Measurements from ENCODE around the gene MMP12. TPM values are rescaled to one million over a fixed set of nuclear protein-coding genes. Genes with fewer than 3 reads are reported as not detected.
"Not testable (repeated sequence)": the region's sequence is repeated elsewhere in the genome, so short reads cannot be mapped to it uniquely, and the experiment has no call there.

The MMP12 gene
- total RNA-seq, 2 experiments from 2014 or later = not detected

GRCh38 chr11:102882389-102883024 lies 7.7 kb upstream of the MMP12 start:
- no peaks in the 10 kb centered on the region for H3K9me2 ChIP-seq (ENCODE audit: insufficient read depth, low read length)
- POLR2A ChIA-PET = no interaction called here
- CTCF ChIA-PET (ENCODE audit: unreplicated experiment) = no interaction called here
- BruUV-seq (replicated peaks) = no TSS peak
- H3K36me3 ChIP-seq (ENCODE audit: insufficient read depth, low read length) = no peaks in the 10 kb centered on the region
- no peak overlapping the region for H3K4me3 ChIP-seq (ENCODE audit: low read depth, low read length, poor library complexity, severe bottlenecking)
- H3K79me2 ChIP-seq (ENCODE audit: insufficient read depth, low read depth, low read length) = no peaks in the 10 kb centered on the region
- intact Hi-C loops (cut with micrococcal nuclease; ENCODE audit: unreplicated experiment) = no loop called here
- no peaks in the 10 kb centered on the region for H4K20me1 ChIP-seq (ENCODE audit: insufficient read depth, low read length)
- no peaks in the 10 kb centered on the region for H3K9me3 ChIP-seq (ENCODE audit: low read length)
- H3K4me2 ChIP-seq (ENCODE audit: low read length) = no peak overlapping the region
- no peak overlapping the region for H2AFZ ChIP-seq (ENCODE audit: low read length)
- H3K4me1 ChIP-seq (ENCODE audit: insufficient read depth, low read length, poor library complexity, severe bottlenecking) = no peaks in the 10 kb centered on the region
- H3K27ac ChIP-seq (ENCODE audit: low read depth, low read length, poor library complexity, severe bottlenecking) = no peak overlapping the region
- DNase-seq (ENCODE audit: low spot score) = no peak
- TF ChIP-seq EZH2phosphoT487 (IDR thresholded peaks at IDR 0.05; ENCODE audit: borderline replicate concordance, low read depth, low read length) = no peak
- TF ChIP-seq CTCF (conservative IDR thresholded peaks at IDR 0.05; ENCODE audit: low read length) = no peak

- no peak overlapping the region for H3K4me3 ChIP-seq (ENCODE audit: low read depth, low read length, poor library complexity, severe bottlenecking)
- POLR2A ChIA-PET = no interaction called here
- no TSS peak for BruUV-seq (replicated peaks)
- no peak for DNase-seq (ENCODE audit: low spot score)
- H3K79me2 ChIP-seq (ENCODE audit: insufficient read depth, low read depth, low read length) = no peaks in the 10 kb centered on the region
- intact Hi-C loops (cut with micrococcal nuclease; ENCODE audit: unreplicated experiment) = no loop called here
- TF ChIP-seq CTCF (conservative IDR thresholded peaks at IDR 0.05; ENCODE audit: low read length) (no peak), EZH2phosphoT487 (IDR thresholded peaks at IDR 0.05; ENCODE audit: borderline replicate concordance, low read depth, low read length) (no peak)
- no peak overlapping the region for H3K4me2 ChIP-seq (ENCODE audit: low read length)
- no peaks in the 10 kb centered on the region for H4K20me1 ChIP-seq (ENCODE audit: insufficient read depth, low read length)
- no peak overlapping the region for H2AFZ ChIP-seq (ENCODE audit: low read length)
- no peaks in the 10 kb centered on the region for H3K9me3 ChIP-seq (ENCODE audit: low read length)
- H3K27ac ChIP-seq (ENCODE audit: low read depth, low read length, poor library complexity, severe bottlenecking) = no peak overlapping the region
- H3K4me1 ChIP-seq (ENCODE audit: insufficient read depth, low read length, poor library complexity, severe bottlenecking) = no peaks in the 10 kb centered on the region
- CTCF ChIA-PET (ENCODE audit: unreplicated experiment) = no interaction called here
- H3K9me2 ChIP-seq (ENCODE audit: insufficient read depth, low read length) = no peaks in the 10 kb centered on the region
- no peaks in the 10 kb centered on the region for H3K36me3 ChIP-seq (ENCODE audit: insufficient read depth, low read length)
Observed at GRCh38 chr11:102879801-102880200, 5.0 kb upstream of the MMP12 start.

GRCh38 chr11:102878595-102878994 lies 3.8 kb upstream of the MMP12 start:
- intact Hi-C loops (cut with micrococcal nuclease; ENCODE audit: unreplicated experiment) = no loop called here
- H2AFZ ChIP-seq (ENCODE audit: low read length) = no peak overlapping the region
- H3K4me2 ChIP-seq (ENCODE audit: low read length) = no peak overlapping the region
- H3K79me2 ChIP-seq (ENCODE audit: insufficient read depth, low read depth, low read length) = no peaks in the 10 kb centered on the region
- no peaks in the 10 kb centered on the region for H4K20me1 ChIP-seq (ENCODE audit: insufficient read depth, low read length)
- no peak overlapping the region for H3K27ac ChIP-seq (ENCODE audit: low read depth, low read length, poor library complexity, severe bottlenecking)
- TF ChIP-seq CTCF (conservative IDR thresholded peaks at IDR 0.05; ENCODE audit: low read length) (no peak), EZH2phosphoT487 (IDR thresholded peaks at IDR 0.05; ENCODE audit: borderline replicate concordance, low read depth, low read length) (no peak)
- DNase-seq (ENCODE audit: low spot score) = no peak
- CTCF ChIA-PET (ENCODE audit: unreplicated experiment) = no interaction called here
- POLR2A ChIA-PET = no interaction called here
- no TSS peak for BruUV-seq (replicated peaks)
- H3K4me3 ChIP-seq (ENCODE audit: low read depth, low read length, poor library complexity, severe bottlenecking) = no peak overlapping the region
- H3K36me3 ChIP-seq (ENCODE audit: insufficient read depth, low read length) = no peaks in the 10 kb centered on the region
- no peaks in the 10 kb centered on the region for H3K4me1 ChIP-seq (ENCODE audit: insufficient read depth, low read length, poor library complexity, severe bottlenecking)
- H3K9me3 ChIP-seq (ENCODE audit: low read length) = no peaks in the 10 kb centered on the region
- no peaks in the 10 kb centered on the region for H3K9me2 ChIP-seq (ENCODE audit: insufficient read depth, low read length)

- BruUV-seq (replicated peaks); H2AFZ ChIP-seq (ENCODE audit: low read length); CTCF ChIA-PET (ENCODE audit: unreplicated experiment); intact Hi-C loops (cut with micrococcal nuclease; ENCODE audit: unreplicated experiment); H3K36me3 ChIP-seq (ENCODE audit: insufficient read depth, low read length); H3K4me3 ChIP-seq (ENCODE audit: low read depth, low read length, poor library complexity, severe bottlenecking); H3K9me2 ChIP-seq (ENCODE audit: insufficient read depth, low read length); H3K4me1 ChIP-seq (ENCODE audit: insufficient read depth, low read length, poor library complexity, severe bottlenecking); H3K4me2 ChIP-seq (ENCODE audit: low read length); DNase-seq (ENCODE audit: low spot score); H3K9me3 ChIP-seq (ENCODE audit: low read length); H3K79me2 ChIP-seq (ENCODE audit: insufficient read depth, low read depth, low read length); H4K20me1 ChIP-seq (ENCODE audit: insufficient read depth, low read length); H3K27ac ChIP-seq (ENCODE audit: low read depth, low read length, poor library complexity, severe bottlenecking): not testable (repeated sequence)
- POLR2A ChIA-PET = interaction anchor here (0.7 kb wide), 1 partner anchor 266 kb away, joined by 4 read pairs; no protein-coding TSS in a partner anchor
Observed at GRCh38 chr11:102869354-102869964, 5.3 kb downstream of the MMP12 start.
